KOPT-K1 (cell line): ENCODE results near the gene TPRKB.
"Not testable (repeated sequence)": the region's sequence is repeated elsewhere in the genome, so short reads cannot be mapped to it uniquely, and the experiment has no call there.

ENCODE experiments used
- H3K27ac ChIP-seq: fragments of 200-600 bp; sonication (generic); 2 replicates; pipeline ENCODE4 v1.5.1; 2016; ENCODE audit warnings: antibody characterized with exemption, mild to moderate bottlenecking, low read depth, low read length; ENCODE audit not compliant: poor library complexity, severe bottlenecking
- H3K36me3 ChIP-seq: fragments of 200-600 bp; sonication (generic); 2 replicates; pipeline ENCODE4 v1.5.1; 2017; ENCODE audit warnings: antibody characterized with exemption, mild to moderate bottlenecking, low read length, moderate library complexity; ENCODE audit not compliant: insufficient read depth
- H3K9me3 ChIP-seq: fragments of 200-600 bp; sonication (generic); 2 replicates; pipeline ENCODE4 v1.5.1; 2017; ENCODE audit warnings: antibody characterized with exemption, low read length, mild to moderate bottlenecking; ENCODE audit not compliant: insufficient read depth, poor library complexity, severe bottlenecking

TPRKB gene

DNA sequence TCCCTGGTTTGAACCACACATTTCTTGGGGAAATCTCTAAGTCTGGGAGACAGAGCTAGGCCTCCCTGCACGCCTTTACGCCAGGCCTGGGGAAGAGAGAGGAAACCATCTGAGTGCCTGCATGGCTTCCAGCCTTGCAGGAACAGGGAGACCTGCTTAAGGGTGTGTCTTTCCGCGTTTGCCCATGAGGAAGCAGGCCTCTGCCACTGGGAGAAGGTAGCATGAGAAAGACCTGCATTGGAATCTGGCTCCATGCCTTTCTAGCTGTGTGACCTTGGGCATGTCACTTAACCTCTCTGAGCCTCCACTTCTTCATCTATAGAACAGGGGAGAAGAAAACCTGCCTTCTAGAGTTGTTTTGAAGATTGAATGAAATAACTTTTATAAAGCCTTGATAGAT, 19.4 kb downstream of the TPRKB start:
- peaks cover 11% of the 10 kb centered on the region for H3K9me3 ChIP-seq

DNA sequence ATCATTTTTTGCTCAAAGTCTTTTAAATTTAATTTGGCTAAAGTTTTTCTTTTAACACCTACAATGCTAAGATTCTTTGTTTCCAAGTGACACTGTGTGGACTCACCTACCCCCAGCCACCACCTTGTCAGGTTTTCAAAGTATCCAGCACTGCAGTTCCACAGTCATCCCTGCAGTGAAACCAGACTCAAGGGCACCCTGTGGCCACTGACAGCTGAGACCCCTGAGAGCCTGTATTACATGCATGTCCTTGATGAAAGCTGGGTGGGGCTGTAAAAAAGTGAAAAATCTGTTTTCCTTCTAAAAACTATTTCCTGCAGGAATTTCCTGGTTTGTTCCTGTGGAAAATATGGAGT, 19.9 kb downstream of the TPRKB start:
- Histone ChIP-seq H3K27ac (no peak overlapping the region), H3K9me3 (peaks cover 11% of the 10 kb centered on the region), H3K36me3 (no peaks in the 10 kb centered on the region)

More for the DNA sequence above, 19.4 kb downstream of the TPRKB start:
- not testable (repeated sequence) for H3K36me3 ChIP-seq, H3K27ac ChIP-seq

DNA sequence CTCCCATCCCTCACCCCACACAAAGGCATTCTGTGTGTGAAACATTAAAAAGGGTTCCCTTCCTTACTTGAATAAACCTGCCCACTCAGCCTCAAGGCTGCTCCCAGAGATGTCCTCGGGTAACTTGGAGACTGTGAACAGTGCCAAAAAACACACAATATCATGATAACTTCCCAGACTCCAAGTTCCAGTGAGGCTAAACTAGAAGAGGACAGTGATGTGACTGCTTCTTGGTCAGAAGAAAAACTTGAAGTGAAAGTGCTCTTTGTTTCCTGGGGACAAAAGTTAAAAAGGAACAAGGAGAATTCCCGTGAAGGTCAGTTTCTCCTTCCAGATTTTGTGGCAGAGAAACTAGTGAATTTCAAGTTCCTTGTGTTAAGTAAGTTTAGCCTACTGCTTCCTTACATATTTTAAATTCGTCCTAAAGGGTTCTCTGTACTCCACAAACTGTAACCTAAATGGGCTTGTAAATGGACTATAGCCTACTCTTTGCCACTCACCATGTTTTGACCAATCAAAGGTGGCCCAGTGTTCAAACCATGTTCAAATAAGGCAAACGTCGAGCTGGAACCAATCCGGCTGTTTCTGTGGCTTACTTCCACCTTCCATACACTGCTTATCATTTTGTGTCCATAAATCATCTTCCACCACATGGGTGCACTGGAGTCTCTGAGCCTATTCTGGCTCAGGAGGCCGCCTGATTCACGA, 20.4 kb downstream of the TPRKB start:
- H3K9me3 ChIP-seq, result peaks cover 11% of the 10 kb centered on the region
- H3K36me3 ChIP-seq, result no peaks in the 10 kb centered on the region
- H3K27ac ChIP-seq, result no peak overlapping the region

DNA sequence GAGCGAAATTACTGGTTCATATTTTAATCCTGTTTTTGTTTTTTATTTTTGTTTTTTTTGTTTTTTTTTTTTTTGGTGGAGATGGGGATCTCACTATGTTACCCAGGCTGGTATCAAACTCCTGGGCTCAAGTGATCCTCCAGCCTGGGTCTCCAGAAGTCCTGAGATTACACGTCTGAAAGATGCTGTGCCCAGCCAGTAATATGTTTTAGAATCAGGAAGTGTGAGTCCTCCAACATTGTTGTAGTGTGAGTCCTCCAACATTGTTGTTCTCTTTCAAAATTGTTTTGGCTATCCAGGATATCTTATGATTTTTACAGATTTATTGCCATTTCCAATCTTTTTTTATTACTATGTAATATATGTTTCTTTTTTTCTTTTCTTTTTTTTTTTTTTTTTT, 23.1 kb downstream of the TPRKB start:
- Histone ChIP-seq H3K27ac (no peak overlapping the region), H3K36me3 (no peaks in the 10 kb centered on the region), H3K9me3 (peaks cover 11% of the 10 kb centered on the region)

DNA sequence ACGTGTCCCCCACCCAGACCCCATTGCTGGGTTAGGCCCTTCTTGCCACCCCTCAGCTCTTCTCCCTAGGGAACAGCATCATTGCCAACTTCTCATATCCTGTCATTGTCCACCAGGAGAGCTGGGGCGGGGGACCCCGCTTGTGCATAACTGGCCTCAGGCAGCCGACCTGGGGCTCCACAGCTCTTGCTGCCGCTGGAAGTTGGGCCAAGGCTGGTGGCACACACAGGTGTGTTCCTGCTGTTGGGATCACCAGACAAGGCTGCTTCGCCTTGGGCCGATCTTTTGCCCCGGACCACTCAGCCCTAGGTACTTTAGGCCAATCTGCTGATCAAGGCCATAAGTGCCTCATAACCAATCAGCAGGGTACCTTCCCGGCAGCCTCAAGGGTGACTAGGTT, 28.6 kb downstream of the TPRKB start:
- H3K36me3 ChIP-seq, result no peaks in the 10 kb centered on the region
- no peak overlapping the region for H3K27ac ChIP-seq
- H3K9me3 ChIP-seq, result no peaks in the 10 kb centered on the region

DNA sequence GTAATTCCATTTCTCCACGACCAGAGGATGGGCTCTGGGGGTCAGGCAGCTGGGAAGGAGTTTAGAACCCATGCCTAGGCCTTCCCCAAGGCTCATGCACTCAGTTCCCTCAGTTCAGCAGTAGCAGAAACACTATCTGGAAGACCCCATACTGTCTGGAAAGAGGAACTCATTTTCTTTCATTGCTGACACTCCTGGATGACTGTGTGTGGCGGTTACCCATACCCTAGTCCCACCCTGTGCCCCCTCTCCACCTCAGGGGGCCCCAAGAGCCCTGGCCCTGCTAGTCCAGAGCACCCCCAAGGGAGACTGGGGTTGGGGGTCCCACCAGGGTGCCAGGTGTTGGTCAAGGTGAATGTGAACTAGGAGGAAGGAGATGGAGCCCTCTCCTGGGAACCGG, 29.5 kb downstream of the TPRKB start:
- Histone ChIP-seq H3K9me3 (no peaks in the 10 kb centered on the region), H3K36me3 (no peaks in the 10 kb centered on the region), H3K27ac (no peak overlapping the region)

DNA sequence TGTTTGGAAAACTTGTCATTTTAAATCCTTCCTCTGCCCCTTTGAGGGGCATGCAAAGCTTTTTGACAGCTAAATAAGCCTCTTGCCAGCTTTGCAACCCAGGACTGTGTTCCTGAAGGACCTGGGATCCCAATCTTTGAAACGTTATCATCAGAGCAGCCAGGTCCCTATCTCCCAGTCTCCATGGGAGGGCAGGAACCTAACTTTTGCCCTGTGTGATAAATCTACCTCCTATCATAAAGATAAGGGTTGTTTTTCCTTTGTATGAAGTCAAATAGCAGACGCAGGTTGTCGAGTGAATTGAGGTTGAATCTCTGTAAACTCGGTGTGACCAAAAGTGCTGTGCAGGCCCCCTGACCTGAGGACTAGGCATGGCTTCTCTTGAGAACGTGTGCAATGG, 30.1 kb downstream of the TPRKB start:
- Histone ChIP-seq H3K36me3 (no peaks in the 10 kb centered on the region), H3K9me3 (no peaks in the 10 kb centered on the region), H3K27ac (no peak overlapping the region)

DNA sequence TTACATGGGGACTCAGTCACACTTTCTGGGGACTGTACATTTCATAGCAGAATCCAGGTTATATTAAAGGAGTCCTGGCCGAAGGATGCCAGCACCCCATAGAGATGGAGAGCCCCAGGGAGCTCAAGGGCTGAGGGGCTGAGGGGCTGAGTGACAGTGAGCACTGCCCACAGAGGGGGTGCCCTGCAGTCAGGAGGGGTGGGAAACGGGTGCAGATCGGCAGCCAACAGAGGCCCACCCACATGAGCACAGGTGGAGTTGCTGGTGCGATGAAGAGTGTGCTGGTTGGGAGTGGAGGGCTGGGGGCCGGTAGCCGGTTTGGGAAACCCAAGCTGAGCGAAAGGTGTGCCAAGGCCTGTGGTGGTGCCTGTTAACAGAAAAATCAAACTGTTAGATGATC, 32.1 kb downstream of the TPRKB start:
- Histone ChIP-seq H3K27ac (no peak overlapping the region), H3K36me3 (no peaks in the 10 kb centered on the region), H3K9me3 (no peaks in the 10 kb centered on the region)

DNA sequence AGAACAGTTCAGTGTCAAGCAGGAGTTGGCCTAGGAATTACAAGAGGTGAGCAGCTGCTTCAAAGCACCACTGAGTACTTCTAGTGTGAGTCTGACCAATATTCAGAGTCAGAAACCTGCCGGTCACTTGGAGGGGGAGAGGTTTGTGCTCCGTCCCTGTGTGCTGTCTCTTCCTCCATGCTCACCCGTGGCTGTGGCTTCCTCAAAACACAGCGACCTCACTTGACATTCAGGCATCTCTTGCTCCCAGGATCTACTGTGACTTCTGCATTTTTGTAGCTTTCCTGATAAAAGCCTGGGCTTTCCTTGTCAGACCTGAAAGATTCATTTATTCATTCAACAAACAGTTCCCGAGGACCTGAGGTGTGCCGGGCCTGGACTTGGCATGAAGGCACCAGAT, 32.9 kb downstream of the TPRKB start:
- no peaks in the 10 kb centered on the region for H3K9me3 ChIP-seq

DNA sequence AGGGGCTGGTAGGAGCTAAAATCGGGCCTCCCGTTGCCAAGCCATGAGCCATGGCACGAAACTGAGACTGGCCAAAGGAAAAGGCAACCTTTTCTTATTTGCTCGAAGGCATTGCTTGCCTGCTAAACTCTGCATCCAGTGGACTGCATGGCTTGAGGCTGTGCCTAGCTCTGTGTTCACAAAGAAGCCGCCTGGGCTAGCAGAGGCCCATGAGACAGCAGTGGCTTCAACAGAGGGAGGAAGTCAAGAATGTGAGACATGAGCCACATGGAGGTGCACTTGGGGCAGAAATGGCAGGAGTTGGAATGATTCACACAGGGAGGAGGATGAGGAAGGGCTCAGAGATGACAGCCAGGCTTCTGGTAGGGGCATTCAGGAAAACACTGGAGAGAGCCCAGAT, 33.5 kb downstream of the TPRKB start:
- Histone ChIP-seq H3K9me3 (peaks cover 5% of the 10 kb centered on the region), H3K36me3 (no peaks in the 10 kb centered on the region), H3K27ac (no peak overlapping the region)

More for the DNA sequence above, 32.9 kb downstream of the TPRKB start:
- H3K36me3 ChIP-seq, result no peaks in the 10 kb centered on the region
- H3K27ac ChIP-seq, result no peak overlapping the region

DNA sequence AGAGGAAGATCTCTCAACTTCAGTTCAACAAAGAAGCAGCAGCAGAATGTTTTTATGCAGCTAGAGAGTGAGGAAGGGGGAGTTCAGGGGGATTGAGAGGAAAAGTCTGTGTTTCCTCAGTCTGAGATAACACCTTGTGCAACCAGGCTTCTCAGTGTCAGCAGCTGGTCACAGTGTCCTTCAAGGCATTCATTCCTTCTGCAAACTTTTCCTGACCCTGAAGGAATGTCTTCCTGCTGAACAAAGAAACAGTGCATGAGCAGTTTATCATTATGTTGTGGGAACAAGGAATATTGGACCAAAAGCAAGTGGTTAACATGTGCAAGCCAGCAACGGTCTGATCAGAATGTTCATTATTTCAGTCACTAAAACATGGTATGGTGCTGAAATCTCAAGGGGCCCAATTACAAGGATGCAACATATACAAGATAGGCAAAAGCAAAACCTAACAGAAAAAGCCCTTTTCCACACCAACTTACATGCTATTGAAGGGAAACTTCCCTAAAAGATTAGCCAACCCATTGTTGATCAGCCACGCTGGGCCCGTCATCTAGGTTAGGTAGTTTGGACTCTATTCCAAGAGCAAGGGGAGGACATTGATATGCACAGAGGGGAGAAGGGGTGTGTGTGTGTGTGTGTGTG, 34.2 kb downstream of the TPRKB start:
- not testable (repeated sequence) for H3K36me3 ChIP-seq, H3K27ac ChIP-seq
- H3K9me3 ChIP-seq, result peaks cover 12% of the 10 kb centered on the region

DNA sequence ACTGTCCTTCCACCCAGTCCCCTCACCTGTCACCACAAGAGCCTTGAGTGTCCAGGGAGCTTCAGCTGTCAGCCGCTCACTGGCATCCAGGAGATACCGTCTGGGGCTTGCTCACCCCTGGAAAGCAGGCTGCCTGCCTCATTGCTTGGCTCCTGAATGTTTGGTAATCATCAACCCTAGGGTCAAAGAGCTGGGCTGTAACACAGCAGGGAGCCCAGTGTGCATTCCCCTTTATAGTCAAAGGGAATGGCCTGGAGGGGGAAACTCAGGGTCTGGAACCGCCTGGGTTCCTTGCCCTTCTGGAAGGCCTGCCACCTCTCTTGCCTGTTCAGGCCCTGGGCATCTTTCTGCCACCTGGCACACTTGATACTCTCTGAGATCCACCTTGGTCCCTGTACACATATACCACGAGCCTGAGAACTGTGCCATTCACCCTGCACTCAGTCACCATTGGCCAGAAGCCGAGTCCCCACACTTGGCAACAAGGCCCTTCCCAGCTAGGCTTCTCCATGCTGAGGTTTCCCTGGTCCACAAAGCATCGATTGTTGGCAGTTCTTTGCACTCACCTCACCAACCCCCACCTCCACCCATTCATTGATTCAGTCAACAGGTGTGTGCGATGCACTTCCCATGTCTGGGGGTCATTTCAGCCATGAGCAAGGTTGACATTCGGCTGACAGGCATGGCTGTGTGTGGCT, 35.0 kb downstream of the TPRKB start:
- Histone ChIP-seq H3K36me3 (no peaks in the 10 kb centered on the region), H3K27ac (no peak overlapping the region), H3K9me3 (peaks cover 17% of the 10 kb centered on the region)

DNA sequence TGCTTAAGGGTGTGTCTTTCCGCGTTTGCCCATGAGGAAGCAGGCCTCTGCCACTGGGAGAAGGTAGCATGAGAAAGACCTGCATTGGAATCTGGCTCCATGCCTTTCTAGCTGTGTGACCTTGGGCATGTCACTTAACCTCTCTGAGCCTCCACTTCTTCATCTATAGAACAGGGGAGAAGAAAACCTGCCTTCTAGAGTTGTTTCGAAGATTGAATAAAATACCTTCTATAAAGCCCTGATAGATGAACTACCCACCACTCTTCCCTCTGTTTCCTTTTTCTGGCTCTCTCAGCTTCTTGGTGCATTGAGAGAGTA, 35.7 kb downstream of the TPRKB start:
- peaks cover 17% of the 10 kb centered on the region for H3K9me3 ChIP-seq
- not testable (repeated sequence) for H3K27ac ChIP-seq, H3K36me3 ChIP-seq

DNA sequence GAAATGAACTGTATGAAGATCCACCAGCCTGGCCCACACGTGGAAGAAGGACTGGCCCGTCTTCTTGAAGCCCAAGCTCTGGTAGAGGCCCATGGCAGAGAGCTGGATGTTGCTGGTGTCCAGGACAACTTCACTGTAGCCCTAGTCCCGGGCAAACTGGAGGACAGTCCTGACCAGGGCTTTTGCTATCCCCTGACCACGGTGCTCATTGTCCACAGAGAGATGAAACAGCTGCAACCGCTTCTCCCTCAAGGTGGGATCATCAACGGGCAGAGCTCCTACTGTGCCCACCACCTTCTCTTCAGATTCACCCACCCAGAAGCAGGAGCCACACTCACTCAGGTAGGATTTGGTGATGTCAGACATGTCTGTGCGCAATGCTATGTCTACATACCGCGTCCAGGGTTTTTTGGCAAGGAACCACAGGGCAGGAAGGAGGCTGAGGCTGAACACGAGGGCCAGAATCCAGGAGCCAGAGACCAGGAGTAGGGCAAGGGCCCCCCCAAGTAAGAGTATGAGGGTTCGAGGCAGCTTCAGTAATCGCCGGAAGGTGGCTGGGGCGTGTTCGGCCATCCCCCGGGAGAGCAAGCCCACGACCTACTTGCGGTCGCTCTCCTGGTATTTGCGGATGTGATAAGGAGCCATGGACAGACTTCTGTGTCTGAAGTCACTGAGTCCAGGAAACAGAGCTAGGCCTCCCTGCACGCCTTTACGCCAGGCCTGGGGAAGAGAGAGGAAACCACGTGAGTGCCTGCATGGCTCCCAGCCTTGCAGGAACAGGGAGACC, 36.3 kb downstream of the TPRKB start:
- Histone ChIP-seq H3K36me3 (no peaks in the 10 kb centered on the region), H3K9me3 (peaks cover 17% of the 10 kb centered on the region), H3K27ac (no peak overlapping the region)

DNA sequence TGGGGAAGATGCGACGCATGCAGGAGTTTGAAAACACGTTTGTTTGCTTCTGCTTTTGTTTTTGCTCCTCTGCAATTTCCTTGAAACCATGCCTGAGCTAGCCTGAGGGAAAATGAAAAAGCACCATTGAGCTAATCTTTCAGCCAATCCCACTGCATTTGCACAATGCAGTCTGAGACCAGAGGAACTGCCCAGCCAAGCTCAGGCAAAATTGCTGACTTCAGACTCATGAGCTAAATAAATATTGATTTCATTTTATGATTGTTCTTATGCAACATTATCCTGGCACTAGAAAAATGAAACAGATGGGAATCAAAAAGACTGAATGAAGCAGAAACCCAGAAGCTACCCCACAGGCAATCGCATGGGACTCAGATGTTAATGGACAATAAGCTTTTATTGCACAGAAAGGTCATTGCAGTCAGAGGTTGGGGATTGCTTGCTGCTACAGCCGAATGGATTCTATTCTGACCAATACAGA, 37.0 kb downstream of the TPRKB start:
- Histone ChIP-seq H3K27ac (no peak overlapping the region), H3K9me3 (peaks cover 17% of the 10 kb centered on the region), H3K36me3 (no peaks in the 10 kb centered on the region)
